ENCODE measurements around the gene CIRBP. TPM values are rescaled to one million over a fixed set of nuclear protein-coding genes. Genes with fewer than 3 reads are reported as not detected.
A peak's percentile ranks its signal among the peaks of the same experiment; 100 is the strongest.

Gene CIRBP
- total RNA-seq, 4 donors from 2014 or later, result 389 to 640 (median 576) TPM

DNA sequence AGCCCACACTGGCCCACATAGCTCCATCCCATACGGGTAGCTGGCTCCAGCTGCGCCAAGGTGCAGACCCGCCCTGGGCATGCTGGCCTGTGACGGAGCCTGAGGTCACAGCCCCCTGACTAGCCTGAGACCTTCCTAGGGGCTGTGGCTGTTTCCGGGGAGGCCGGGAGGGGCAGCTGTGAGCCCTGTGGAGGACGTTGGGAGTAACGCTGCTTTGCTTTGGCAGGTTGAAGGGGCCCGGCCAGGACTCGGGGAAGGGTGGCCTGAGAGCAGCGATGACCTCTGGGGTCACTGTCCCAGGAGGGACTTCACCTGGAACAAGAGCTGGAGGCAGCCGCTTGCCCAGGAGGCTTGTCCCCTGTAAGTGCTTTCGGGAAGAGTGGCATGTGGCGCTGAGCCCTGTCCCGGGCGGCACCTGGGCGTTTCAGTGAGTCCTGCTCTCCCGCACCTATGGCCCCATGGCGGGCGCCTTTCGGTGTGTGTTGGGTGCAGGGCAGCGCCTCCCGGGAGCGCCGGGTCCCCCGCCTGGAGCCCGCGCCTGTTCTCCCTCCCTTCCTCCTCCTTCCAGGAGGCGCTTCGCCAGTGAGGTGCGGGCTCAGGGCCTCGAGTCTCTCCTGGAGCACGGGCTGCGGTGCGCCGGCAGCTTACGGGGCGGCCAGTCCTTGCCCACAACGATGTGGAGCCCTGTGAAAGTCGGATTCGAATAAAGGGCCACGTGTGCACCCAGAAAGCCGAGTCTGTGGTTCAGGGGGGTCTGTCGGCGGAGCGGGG, 5.1 kb downstream of the CIRBP start:
- peak overlapping the region; percentile 89 to 99 (median 95) for H3K27ac ChIP-seq
- TF ChIP-seq POLR2A (IDR thresholded peaks at IDR 0.05) (no peak), EP300 (IDR thresholded peaks at IDR 0.05) (no peak), CTCF (IDR thresholded peaks at IDR 0.05) (no peak)
- no peaks in the 10 kb centered on the region for H3K27me3 ChIP-seq
- no peak for DNase-seq (ENCODE audit: low spot score in 2 of 2)
- H3K36me3 ChIP-seq, result peaks cover 6 to 68% (median 38%) of the 10 kb centered on the region in 3 donors
- H3K9me3 ChIP-seq, result no peaks in the 10 kb centered on the region
- WGBS, 2 donors, result 79 to 80% methylated on average over 36 to 46 of the region's 46 CpGs
- H3K4me3 ChIP-seq, result peak overlapping the region in 2 of 4 donors; percentile 56 to 71
- peaks cover 8 to 65% (median 60%) of the 10 kb centered on the region in 4 donors for H3K4me1 ChIP-seq

GRCh38 chr19:1274852-1275259, 5.7 kb downstream of the CIRBP start:
- peaks cover 6 to 70% (median 38%) of the 10 kb centered on the region in 3 donors for H3K36me3 ChIP-seq
- H3K4me1 ChIP-seq, result peaks cover 8 to 67% (median 59%) of the 10 kb centered on the region in 4 donors
- TF ChIP-seq CTCF (IDR thresholded peaks at IDR 0.05) (no peak), POLR2A (IDR thresholded peaks at IDR 0.05) (no peak), EP300 (IDR thresholded peaks at IDR 0.05) (no peak)
- 29 to 49% methylated on average over 16 to 24 of the region's 44 CpGs for WGBS, 2 donors
- no peaks in the 10 kb centered on the region for H3K9me3 ChIP-seq
- no peak for DNase-seq (ENCODE audit: low spot score in 2 of 2)
- H3K27me3 ChIP-seq, result no peaks in the 10 kb centered on the region
- peak overlapping the region; percentile 89 to 99 (median 95) for H3K27ac ChIP-seq
- H3K4me3 ChIP-seq, result peak overlapping the region; percentile 50 to 71 (median 64)

- peak; percentile 90 to 95 for DNase-seq (ENCODE audit: low spot score in 2 of 2)
- H3K27ac ChIP-seq, result peak within 1 kb of the TSS; percentile 89 to 99 (median 95)
- H3K27me3 ChIP-seq, result no peaks in the 10 kb centered on the region
- TF ChIP-seq CTCF (IDR thresholded peaks at IDR 0.05) (peak in 2 of 5 experiments; percentile 51 to 55), POLR2A (IDR thresholded peaks at IDR 0.05) (peak in 1 of 2 donors; percentile 88), EP300 (IDR thresholded peaks at IDR 0.05) (peak in 1 of 2 donors; percentile 87)
- H3K4me3 ChIP-seq, result peak within 1 kb of the TSS; percentile 50 to 85 (median 64)
- peaks cover 6 to 70% (median 38%) of the 10 kb centered on the region in 3 donors for H3K36me3 ChIP-seq
- H3K9me3 ChIP-seq, result no peaks in the 10 kb centered on the region
- 0 to 1% methylated on average over 38 to 51 of the region's 98 CpGs for WGBS, 2 donors
- H3K4me1 ChIP-seq, result peaks cover 6 to 64% (median 54%) of the 10 kb centered on the region in 4 donors
Observed at GRCh38 chr19:1275260-1275975, 6.3 kb downstream of the CIRBP start, which contains the start of gene FAM174C. TSS of gene FAM174C (plus strand) at chr19:1275530. CDS start at chr19:1275550, 20 bp downstream.

- H3K4me3 ChIP-seq, result peak overlapping the region; percentile 50 to 85 (median 64)
- peaks cover 6 to 66% (median 38%) of the 10 kb centered on the region in 3 donors for H3K36me3 ChIP-seq
- H3K4me1 ChIP-seq, result peaks cover 0 to 57% (median 47%) of the 10 kb centered on the region in 4 donors
- H3K27me3 ChIP-seq, result no peaks in the 10 kb centered on the region
- 13% methylated on average over 31 to 33 of the region's 43 CpGs for WGBS, 2 donors
- DNase-seq (ENCODE audit: low spot score in 2 of 2), result peak in 1 of 2 donors; percentile 38
- TF ChIP-seq POLR2A (IDR thresholded peaks at IDR 0.05) (no peak), CTCF (IDR thresholded peaks at IDR 0.05) (no peak), EP300 (IDR thresholded peaks at IDR 0.05) (peak in 1 of 2 donors; percentile 10)
- peak overlapping the region; percentile 89 to 99 (median 95) for H3K27ac ChIP-seq
- no peaks in the 10 kb centered on the region for H3K9me3 ChIP-seq
Observed at GRCh38 chr19:1275976-1276627, 7.0 kb downstream of the CIRBP start.
